GM23248 (cell line): Measurements from ENCODE around the gene WARS2. TPM values are rescaled to one million over a fixed set of nuclear protein-coding genes. Genes with fewer than 3 reads are reported as not detected.

Experiments
- DNase-seq: peaks from one replicate; pipeline ENCODE4 v3.0.0-alpha.2; 2015
- H2AFZ ChIP-seq: fragments of 200-600 bp; sonication (generic); 2 replicates; pipeline ENCODE4 v1.6.1; 2016; ENCODE audit warnings: antibody characterized with exemption
- H3F3A ChIP-seq: fragments of 200-600 bp; sonication (generic); 2 replicates; pipeline ENCODE4 v1.6.1; 2016; ENCODE audit warnings: mild to moderate bottlenecking, antibody characterized with exemption, mixed run types; ENCODE audit not compliant: insufficient read depth
- H3K27ac ChIP-seq: fragments of 200-600 bp; sonication (generic); 2 replicates; pipeline ENCODE4 v1.5.1; 2016; ENCODE audit warnings: mild to moderate bottlenecking
- H3K27me3 ChIP-seq: fragments of 200-600 bp; sonication (generic); replicated peaks from 2 replicates; pipeline ENCODE4 v1.6.1; 2016; ENCODE audit warnings: mild to moderate bottlenecking; ENCODE audit not compliant: insufficient read depth
- H3K36me3 ChIP-seq: fragments of 200-600 bp; sonication (generic); 2 replicates; pipeline ENCODE4 v1.6.1; 2016; ENCODE audit warnings: low read depth, mild to moderate bottlenecking
- H3K4me1 ChIP-seq: fragments of 200-600 bp; sonication (generic); 2 replicates; pipeline ENCODE4 v1.6.1; 2016; ENCODE audit warnings: mild to moderate bottlenecking; ENCODE audit not compliant: insufficient read depth
- H3K4me2 ChIP-seq: fragments of 200-600 bp; sonication (generic); one replicate; pipeline ENCODE4 v1.6.1; 2016; ENCODE audit warnings: mild to moderate bottlenecking; ENCODE audit not compliant: unreplicated experiment
- H3K4me3 ChIP-seq: fragments of 200-600 bp; sonication (generic); 2 replicates; pipeline ENCODE4 v1.5.1; 2016; ENCODE audit warnings: mild to moderate bottlenecking
- H3K79me2 ChIP-seq: fragments of 200-600 bp; sonication (generic); 2 replicates; pipeline ENCODE4 v1.6.1; 2016; ENCODE audit warnings: mild to moderate bottlenecking; ENCODE audit not compliant: insufficient read depth
- H3K9ac ChIP-seq: fragments of 200-600 bp; sonication (generic); 2 replicates; pipeline ENCODE4 v1.6.1; 2016; ENCODE audit warnings: mild to moderate bottlenecking
- H3K9me2 ChIP-seq: fragments of 200-600 bp; sonication (generic); 2 replicates; pipeline ENCODE4 v1.6.1; 2016; ENCODE audit warnings: mixed run types, mild to moderate bottlenecking, moderate library complexity; ENCODE audit not compliant: insufficient read depth
- H3K9me3 ChIP-seq: fragments of 200-600 bp; sonication (generic); one replicate; pipeline ENCODE4 v1.6.1; 2017; ENCODE audit warnings: low read depth
- H4K20me1 ChIP-seq: fragments of 200-600 bp; sonication (generic); 2 replicates; pipeline ENCODE4 v1.6.0; 2016; ENCODE audit not compliant: insufficient read depth
- EZH2 ChIP-seq: fragments of 200-600 bp; sonication (generic); IDR thresholded peaks from 2 replicates; pipeline ENCODE4 v1.6.1; 2018; ENCODE audit warnings: antibody characterized with exemption, mild to moderate bottlenecking; ENCODE audit not compliant: insufficient read depth, poor library complexity, severe bottlenecking
- EZH2phosphoT487 ChIP-seq: fragments of 200-600 bp; sonication (generic); IDR thresholded peaks from 2 replicates; pipeline ENCODE4 v1.6.1; 2018; ENCODE audit warnings: antibody characterized with exemption, moderate library complexity, mild to moderate bottlenecking, low read depth; ENCODE audit not compliant: insufficient read depth
- WGBS, 2 experiments: methylation state at CpG; one replicate each; pipeline ENCODE4 v1.1.6; 2015 to 2017; ENCODE audit warnings: low lambda C conversion rate in 2 of 2, low coverage in 1 of 2; ENCODE audit errors: missing lambda C conversion rate in 2 of 2; 5-methylcytosine and 5-hydroxymethylcytosine counted together
- in situ Hi-C: fragments of 300-500 bp; cut with MboI; formaldehyde crosslinking; loops from 2 replicates; pipeline ENCODE4 v1.15.0; 2020
- polyA plus RNA-seq: library from polyadenylated mRNA; unstranded; fragments of >200 nt; fragmentation: Nextera tagmentation; extraction: Ambion mirVana; gene quantifications from 2 replicates; pipeline ENCODE4 v1.2.1, GENCODE V29; 2016
- total RNA-seq: library from RNA; depleted of rRNA; stranded (reverse); fragments of >200 nt; shearing (Covaris generic); gene quantifications from 2 replicates; pipeline ENCODE4 v1.2.3, GENCODE V29; 2014

WARS2 gene
- total and polyA plus RNA-seq, 2 experiments from 2014 or later, result 7.9 to 13.8 TPM

- 65 to 69% methylated on average over 3 of the region's 3 CpGs for WGBS, 2 experiments
- peaks cover 45% of the 10 kb centered on the region for H3K79me2 ChIP-seq
- no peaks in the 10 kb centered on the region for H3K4me1 ChIP-seq
- DNase-seq, result no peak
- no peak overlapping the region for H3K9ac ChIP-seq
- no peak overlapping the region for H3K27ac ChIP-seq
- no peak overlapping the region for H2AFZ ChIP-seq
- H4K20me1 ChIP-seq, result no peaks in the 10 kb centered on the region
- no peak for TF ChIP-seq EZH2phosphoT487
- no peak for TF ChIP-seq EZH2
- H3K36me3 ChIP-seq, result no peaks in the 10 kb centered on the region
- no peaks in the 10 kb centered on the region for H3K9me3 ChIP-seq
- no peaks in the 10 kb centered on the region for H3K9me2 ChIP-seq
- in situ Hi-C loops, result no loop called here
- H3K4me3 ChIP-seq, result no peak overlapping the region
- H3F3A ChIP-seq, result no peaks in the 10 kb centered on the region
- H3K4me2 ChIP-seq, result no peak overlapping the region
- no peaks in the 10 kb centered on the region for H3K27me3 ChIP-seq
Observed at GRCh38 chr1:119115736-119116135, 24.7 kb downstream of the WARS2 start.

GRCh38 chr1:119115311-119115710, 25.1 kb downstream of the WARS2 start:
- no peak overlapping the region for H3K27ac ChIP-seq
- H3K36me3 ChIP-seq, result no peaks in the 10 kb centered on the region
- H3K4me1 ChIP-seq, result no peaks in the 10 kb centered on the region
- no peak overlapping the region for H2AFZ ChIP-seq
- in situ Hi-C loops, result no loop called here
- H3K79me2 ChIP-seq, result peaks cover 40% of the 10 kb centered on the region
- H4K20me1 ChIP-seq, result no peaks in the 10 kb centered on the region
- no peaks in the 10 kb centered on the region for H3F3A ChIP-seq
- H3K9ac ChIP-seq, result no peak overlapping the region
- no peak overlapping the region for H3K4me2 ChIP-seq
- H3K9me3 ChIP-seq, result no peaks in the 10 kb centered on the region
- H3K27me3 ChIP-seq, result no peaks in the 10 kb centered on the region
- TF ChIP-seq EZH2phosphoT487, result no peak
- no peak for TF ChIP-seq EZH2
- no peak for DNase-seq
- no peaks in the 10 kb centered on the region for H3K9me2 ChIP-seq
- no peak overlapping the region for H3K4me3 ChIP-seq

- H3K4me1 ChIP-seq, result no peaks in the 10 kb centered on the region
- in situ Hi-C loops, result no loop called here
- no peaks in the 10 kb centered on the region for H4K20me1 ChIP-seq
- H3K9me3 ChIP-seq, result no peaks in the 10 kb centered on the region
- no peaks in the 10 kb centered on the region for H3K27me3 ChIP-seq
- no peaks in the 10 kb centered on the region for H3K36me3 ChIP-seq
- no peaks in the 10 kb centered on the region for H3F3A ChIP-seq
- H2AFZ ChIP-seq, result no peak overlapping the region
- H3K4me3 ChIP-seq, result no peak overlapping the region
- DNase-seq, result no peak
- no peak for TF ChIP-seq EZH2phosphoT487
- TF ChIP-seq EZH2, result no peak
- no peaks in the 10 kb centered on the region for H3K9me2 ChIP-seq
- H3K27ac ChIP-seq, result no peak overlapping the region
- WGBS, 2 experiments, result 93 to 97% methylated on average over 1 of the region's 1 CpG
- H3K79me2 ChIP-seq, result peaks cover 35% of the 10 kb centered on the region
- no peak overlapping the region for H3K9ac ChIP-seq
- no peak overlapping the region for H3K4me2 ChIP-seq
Observed at GRCh38 chr1:119114786-119115185, 25.7 kb downstream of the WARS2 start.

GRCh38 chr1:119112791-119113190, 27.7 kb downstream of the WARS2 start:
- Histone ChIP-seq H3K9me3 (no peaks in the 10 kb centered on the region), H3K9ac (no peak overlapping the region), H3K79me2 (peaks cover 17% of the 10 kb centered on the region), H3K4me1 (no peaks in the 10 kb centered on the region), H3K4me3 (no peak overlapping the region), H3K36me3 (no peaks in the 10 kb centered on the region), H3F3A (no peaks in the 10 kb centered on the region), H3K27ac (no peak overlapping the region), H3K27me3 (no peaks in the 10 kb centered on the region), H4K20me1 (no peaks in the 10 kb centered on the region), H3K9me2 (0 out of 2 replicates have a peak, but pooled peaks cover 3% of the 10 kb centered on the region), H3K4me2 (no peak overlapping the region), H2AFZ (no peak overlapping the region)
- WGBS, 2 experiments, result 26 to 29% methylated on average over 1 of the region's 1 CpG
- no peak for DNase-seq
- in situ Hi-C loops, result no loop called here
- TF ChIP-seq EZH2 (no peak), EZH2phosphoT487 (no peak)

- no peak overlapping the region for H2AFZ ChIP-seq
Observed at GRCh38 chr1:119112244-119112643, 28.2 kb downstream of the WARS2 start.

More at GRCh38 chr1:119112244-119112643, 28.2 kb downstream of the WARS2 start:
- no peaks in the 10 kb centered on the region for H3K4me1 ChIP-seq
- H3K27ac ChIP-seq, result no peak overlapping the region
- 0 out of 2 replicates have a peak, but pooled peaks cover 3% of the 10 kb centered on the region for H3K9me2 ChIP-seq
- no peaks in the 10 kb centered on the region for H4K20me1 ChIP-seq
- H3K9ac ChIP-seq, result no peak overlapping the region
- TF ChIP-seq EZH2phosphoT487 (no peak), EZH2 (no peak)
- no peaks in the 10 kb centered on the region for H3K9me3 ChIP-seq
- no peak overlapping the region for H3K4me3 ChIP-seq
- H3K79me2 ChIP-seq, result peaks cover 11% of the 10 kb centered on the region; the same call in 1 of the 2 replicates
- DNase-seq, result no peak
- in situ Hi-C loops, result no loop called here
- 95% methylated on average over 3 of the region's 3 CpGs for WGBS, 2 experiments
- H3K4me2 ChIP-seq, result no peak overlapping the region
- no peaks in the 10 kb centered on the region for H3K27me3 ChIP-seq
- no peaks in the 10 kb centered on the region for H3F3A ChIP-seq
- no peaks in the 10 kb centered on the region for H3K36me3 ChIP-seq
